ENCODE data around the gene RAB20. TPM values are rescaled to one million over a fixed set of nuclear protein-coding genes. Genes with fewer than 3 reads are reported as not detected.
A peak's percentile ranks its signal among the peaks of the same experiment; 100 is the strongest.
"Not testable (repeated sequence)": the region's sequence is repeated elsewhere in the genome, so short reads cannot be mapped to it uniquely, and the experiment has no call there.

Gene RAB20
- 13.8 TPM for total RNA-seq
- long read RNA-seq, transcript RAB20-201 (2 exons, 1,518 nt), result major isoform, 30 of 34 reads
- long read RNA-seq, partial matches to known transcripts, result 0 of 34 reads
- long read RNA-seq, other reads (novel, unspliced or antisense), result 4 of 34 reads

- peaks cover 49% of the 10 kb centered on the region for H3K4me1 ChIP-seq
- peak within 1 kb of the TSS; percentile 92 for H3K4me3 ChIP-seq
- H3K27me3 ChIP-seq (ENCODE audit: low read depth), result no peaks in the 10 kb centered on the region
- no peaks in the 10 kb centered on the region for H3K36me3 ChIP-seq
- H3K9me3 ChIP-seq (replicated peaks), result no peaks in the 10 kb centered on the region
- intact Hi-C loops (cut with micrococcal nuclease), result no loop called here
- no peak for TF ChIP-seq CTCF (IDR thresholded peaks at IDR 0.05; ENCODE audit: borderline replicate concordance)
- H3K27ac ChIP-seq (replicated peaks), result peak within 1 kb of the TSS; percentile 96
- DNase-seq, result peak; percentile 91
These were observed at the start of gene RAB20 for GRCh38 chr13:110561344-110562035. Gene RAB20 (minus strand): TSS chr13:110561722. CDS start chr13:110561519, 203 bp downstream.

- no peak overlapping the region for H3K4me3 ChIP-seq
- no peak for DNase-seq
- no peak overlapping the region for H3K27ac ChIP-seq (replicated peaks)
- TF ChIP-seq CTCF (IDR thresholded peaks at IDR 0.05; ENCODE audit: borderline replicate concordance), result no peak
- peaks cover 11% of the 10 kb centered on the region for H3K4me1 ChIP-seq
- intact Hi-C loops (cut with micrococcal nuclease), result no loop called here
- no peaks in the 10 kb centered on the region for H3K36me3 ChIP-seq
- H3K27me3 ChIP-seq (ENCODE audit: low read depth), result peaks cover 6% of the 10 kb centered on the region
- H3K9me3 ChIP-seq (replicated peaks), result no peaks in the 10 kb centered on the region
These were observed 49.6 kb upstream of the RAB20 start for GRCh38 chr13:110610955-110611595.

GRCh38 chr13:110607675-110608224 is 46.2 kb upstream of the RAB20 start:
- intact Hi-C loops (cut with micrococcal nuclease), result no loop called here

GRCh38 chr13:110606281-110606680 is 44.8 kb upstream of the RAB20 start:
- DNase-seq; H3K27me3 ChIP-seq (ENCODE audit: low read depth); intact Hi-C loops (cut with micrococcal nuclease); H3K9me3 ChIP-seq (replicated peaks); H3K4me3 ChIP-seq; H3K36me3 ChIP-seq; H3K27ac ChIP-seq (replicated peaks); H3K4me1 ChIP-seq: not testable (repeated sequence)

More at GRCh38 chr13:110607675-110608224, 46.2 kb upstream of the RAB20 start:
- Histone ChIP-seq H3K4me1 (no peaks in the 10 kb centered on the region), H3K9me3 (replicated peaks) (no peaks in the 10 kb centered on the region), H3K27me3 (ENCODE audit: low read depth) (peaks cover 6% of the 10 kb centered on the region), H3K36me3 (no peaks in the 10 kb centered on the region), H3K4me3 (no peak overlapping the region), H3K27ac (replicated peaks) (no peak overlapping the region)
- no peak for TF ChIP-seq CTCF (IDR thresholded peaks at IDR 0.05; ENCODE audit: borderline replicate concordance)
- no peak for DNase-seq

- TF ChIP-seq CTCF (IDR thresholded peaks at IDR 0.05; ENCODE audit: borderline replicate concordance), result no peak
- Histone ChIP-seq H3K4me1 (no peaks in the 10 kb centered on the region), H3K36me3 (no peaks in the 10 kb centered on the region), H3K9me3 (replicated peaks) (no peaks in the 10 kb centered on the region), H3K27ac (replicated peaks) (no peak overlapping the region), H3K4me3 (no peak overlapping the region), H3K27me3 (ENCODE audit: low read depth) (peaks cover 2% of the 10 kb centered on the region)
- intact Hi-C loops (cut with micrococcal nuclease), result no loop called here
- DNase-seq, result no peak
These were observed 43.6 kb upstream of the RAB20 start for GRCh38 chr13:110605132-110605531.

Data from left ventricle myocardium inferior (tissue), 1 donor.